Ascending aorta (tissue), 2 donors: ENCODE results near the gene SORBS2. TPM values are rescaled to one million over a fixed set of nuclear protein-coding genes. Genes with fewer than 3 reads are reported as not detected.

Source experiments
- DNase-seq, 2 donors: peaks; one replicate each; pipeline ENCODE4 v3.0.0-alpha.2; 2019; ENCODE audit warnings: low spot score in 2 of 2
- H3K27ac ChIP-seq, 2 donors: fragments of 200-600 bp; sonication (generic); one replicate each; pipeline ENCODE4 v1.5.1; 2016 to 2017; ENCODE audit warnings: mild to moderate bottlenecking in 1 of 2
- H3K27me3 ChIP-seq: fragments of 200-600 bp; sonication (generic); one replicate; pipeline ENCODE4 v1.5.1; 2017
- H3K36me3 ChIP-seq, 2 donors: fragments of 200-600 bp; sonication (generic); one replicate each; pipeline ENCODE4 v1.5.1; 2016
- H3K4me1 ChIP-seq, 2 donors: fragments of 200-600 bp; sonication (generic); one replicate each; pipeline ENCODE4 v1.5.1; 2016 to 2017; ENCODE audit warnings: mild to moderate bottlenecking in 1 of 2
- H3K4me3 ChIP-seq, 2 donors: fragments of 200-600 bp; sonication (generic); one replicate each; pipeline ENCODE4 v1.5.1; 2016 to 2017; ENCODE audit warnings: mild to moderate bottlenecking in 1 of 2
- H3K9me3 ChIP-seq, 2 donors: fragments of 200-600 bp; sonication (generic); one replicate each; pipeline ENCODE4 v1.5.1; 2016
- CTCF ChIP-seq, 3 experiments: fragments of 200-600 bp in 2 of 3; fragments of 450-650 bp in 1 of 3; sonication (generic) in 2 of 3; IDR thresholded peaks; one replicate each; pipeline ENCODE4 v1.5.1; 2016 to 2019; ENCODE audit warnings: antibody characterized with exemption in 3 of 3, mild to moderate bottlenecking in 1 of 3, moderate library complexity in 1 of 3
- intact Hi-C: fragments of 100-400 bp; cut with DNase I; formaldehyde crosslinking; loops from one replicate; pipeline ENCODE4 v1.15.1; 2023
- total RNA-seq: library from RNA; depleted of rRNA; stranded (reverse); fragments of >200 nt; gene quantifications from one replicate; pipeline ENCODE4 v1.1.0, GENCODE V29; 2016

Gene SORBS2
- total RNA-seq, 1 donor from 2014 or later, result 246 TPM

- no peak overlapping the region for H3K27ac ChIP-seq
- intact Hi-C loops, result no loop called here
- no peaks in the 10 kb centered on the region for H3K4me1 ChIP-seq
- H3K9me3 ChIP-seq, result no peaks in the 10 kb centered on the region
- TF ChIP-seq CTCF (IDR thresholded peaks at IDR 0.05), result no peak
- no peak for DNase-seq
- H3K27me3 ChIP-seq, result no peaks in the 10 kb centered on the region
- H3K36me3 ChIP-seq, result peaks cover 52 to 75% of the 10 kb centered on the region in 2 donors
- no peak overlapping the region for H3K4me3 ChIP-seq
Observed at GRCh38 chr4:185624259-185624589, 187.8 kb downstream of the SORBS2 start.

GRCh38 chr4:185623444-185624258, 188.3 kb downstream of the SORBS2 start:
- Histone ChIP-seq H3K4me1 (no peaks in the 10 kb centered on the region), H3K9me3 (no peaks in the 10 kb centered on the region), H3K4me3 (no peak overlapping the region), H3K27me3 (no peaks in the 10 kb centered on the region), H3K36me3 (peaks cover 52 to 74% of the 10 kb centered on the region in 2 donors), H3K27ac (no peak overlapping the region)
- intact Hi-C loops, result no loop called here
- DNase-seq, result no peak
- TF ChIP-seq CTCF (IDR thresholded peaks at IDR 0.05), result no peak

GRCh38 chr4:185608185-185608584, 203.8 kb downstream of the SORBS2 start:
- Histone ChIP-seq H3K9me3 (no peaks in the 10 kb centered on the region), H3K4me1 (no peaks in the 10 kb centered on the region), H3K36me3 (peaks cover 14 to 41% of the 10 kb centered on the region in 2 donors), H3K27ac (no peak overlapping the region), H3K27me3 (no peaks in the 10 kb centered on the region), H3K4me3 (no peak overlapping the region)
- no peak for TF ChIP-seq CTCF (IDR thresholded peaks at IDR 0.05)
- intact Hi-C loops, result no loop called here
- no peak for DNase-seq

- H3K27ac ChIP-seq, result no peak overlapping the region
- peaks cover 8 to 24% of the 10 kb centered on the region in 2 donors for H3K36me3 ChIP-seq
- H3K9me3 ChIP-seq, result no peaks in the 10 kb centered on the region
- intact Hi-C loops, result no loop called here
- no peak overlapping the region for H3K4me3 ChIP-seq
- no peak for DNase-seq
- H3K27me3 ChIP-seq, result no peaks in the 10 kb centered on the region
- peaks cover 0 to 12% of the 10 kb centered on the region in 2 donors for H3K4me1 ChIP-seq
- TF ChIP-seq CTCF (IDR thresholded peaks at IDR 0.05), result no peak
Observed at GRCh38 chr4:185602397-185602796, 209.6 kb downstream of the SORBS2 start.

GRCh38 chr4:185600801-185601434, 211.1 kb downstream of the SORBS2 start:
- peak overlapping the region; percentile 2 to 72 for H3K27ac ChIP-seq
- H3K4me3 ChIP-seq, result no peak overlapping the region
- no peak for DNase-seq
- H3K4me1 ChIP-seq, result peaks cover 0 to 13% of the 10 kb centered on the region in 2 donors
- intact Hi-C loops, result no loop called here
- TF ChIP-seq CTCF (IDR thresholded peaks at IDR 0.05), result no peak
- no peaks in the 10 kb centered on the region for H3K27me3 ChIP-seq
- no peaks in the 10 kb centered on the region for H3K9me3 ChIP-seq
- H3K36me3 ChIP-seq, result peaks cover 0 to 14% of the 10 kb centered on the region in 2 donors
